HEK293 (cell line): Measurements from ENCODE around the gene MED4.

ENCODE experiments used
- CTCF ChIP-seq: fragments of 450-650 bp; formaldehyde crosslinking; IDR thresholded peaks from 2 replicates; pipeline ENCODE4 v1.5.1; 2016; ENCODE audit warnings: missing biosample characterization, missing genetic modification characterization
- ZNF248 ChIP-seq: fragments of 450-650 bp; formaldehyde crosslinking; IDR thresholded peaks from 2 replicates; pipeline ENCODE4 v1.5.1; 2017; ENCODE audit warnings: missing biosample characterization, missing genetic modification characterization
- ZNF274 ChIP-seq, 2 experiments: fragments of 200-500 bp in 1 of 2; fragments of 450-650 bp in 1 of 2; sonication (Bioruptor generic) in 1 of 2; formaldehyde crosslinking in 1 of 2; IDR thresholded peaks; 2 replicates each; pipeline versions ENCODE4 v1.5.1 to v1.6.1; 2014 to 2016; ENCODE audit warnings: borderline replicate concordance in 1 of 2, inconsistent platforms in 1 of 2, low read length in 1 of 2, missing biosample characterization in 1 of 2, missing genetic modification characterization in 1 of 2
- ZNF639 ChIP-seq: fragments of 450-650 bp; formaldehyde crosslinking; IDR thresholded peaks from 2 replicates; pipeline ENCODE4 v1.5.1; 2016; ENCODE audit warnings: missing biosample characterization, missing genetic modification characterization

DNA sequence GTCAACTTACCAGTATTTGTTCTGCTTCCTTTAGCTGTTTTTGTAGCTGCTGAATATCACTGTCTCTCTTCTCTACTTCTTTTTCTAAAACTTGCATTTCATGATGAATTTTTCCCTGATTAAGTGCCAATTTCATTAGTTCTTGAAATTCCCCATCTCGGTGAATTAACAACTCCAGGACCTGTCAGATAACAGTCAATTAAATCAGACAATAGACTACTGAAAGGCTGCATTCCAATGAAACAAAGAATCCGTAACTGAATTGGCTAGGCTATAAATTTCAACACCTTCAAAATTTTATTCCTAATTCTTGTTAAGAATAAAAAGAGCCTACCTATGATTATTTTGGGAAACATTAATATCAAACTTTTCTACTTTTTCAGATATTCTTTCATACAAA lies 8.6 kb downstream of the MED4 start:
- TF ChIP-seq CTCF (tag by site-specific recombination) (no peak), ZNF248 (no peak), ZNF274 (IDR thresholded peaks at IDR 0.05; ENCODE audit: low read length) (no peak), ZNF274 (tag by site-specific recombination; IDR thresholded peaks at IDR 0.05; ENCODE audit: borderline replicate concordance) (no peak), ZNF639 (tag by site-specific recombination) (no peak)
